Keratinocyte (primary cell): ENCODE measurements around the gene CHSY3. TPM values are rescaled to one million over a fixed set of nuclear protein-coding genes. Genes with fewer than 3 reads are reported as not detected.

Experiments used
- DNase-seq: peaks from one replicate; pipeline ENCODE4 v3.0.0-alpha.2; 2011; ENCODE audit warnings: low read depth, missing footprints, low spot score
- FAIRE-seq: peaks from 2 replicates; lab custom pipeline; 2011; peaks lifted over from hg19 to GRCh38; lab: Jason Lieb, UNC
- H2AFZ ChIP-seq: 2 replicates; pipeline ENCODE4 v1.6.0; 2012; ENCODE audit warnings: low read length, control low read depth, inconsistent platforms; ENCODE audit not compliant: control insufficient read depth
- H3K27ac ChIP-seq: 2 replicates; pipeline ENCODE4 v1.5.1; 2011; ENCODE audit warnings: low read length; ENCODE audit not compliant: control insufficient read depth, insufficient read depth
- H3K27me3 ChIP-seq: 3 replicates; pipeline ENCODE4 v1.6.0; 2011; ENCODE audit warnings: low read length; ENCODE audit not compliant: control insufficient read depth, insufficient read depth; ENCODE audit errors: extremely low read depth
- H3K36me3 ChIP-seq, 2 experiments: 2 replicates in 1 of 2; 3 replicates in 1 of 2; pipeline ENCODE4 v1.5.1; 2011; ENCODE audit warnings: low read length in 2 of 2, mild to moderate bottlenecking in 1 of 2; ENCODE audit not compliant: control insufficient read depth in 2 of 2, insufficient read depth in 2 of 2; ENCODE audit errors: extremely low read depth in 1 of 2
- H3K4me1 ChIP-seq: 3 replicates; pipeline ENCODE4 v1.5.1; 2011; ENCODE audit warnings: low read length; ENCODE audit not compliant: control insufficient read depth, insufficient read depth; ENCODE audit errors: extremely low read depth
- H3K4me2 ChIP-seq: 3 replicates; pipeline ENCODE4 v1.6.0; 2011; ENCODE audit warnings: low read depth, low read length; ENCODE audit not compliant: control insufficient read depth, insufficient read depth; ENCODE audit errors: extremely low read depth
- H3K4me3 ChIP-seq, 3 experiments: fragments of 200-600 bp in 1 of 3; sonication (generic) in 1 of 3; 2 replicates in 2 of 3; 3 replicates in 1 of 3; pipeline ENCODE4 v1.5.1; 2011 to 2016; ENCODE audit warnings: low read length in 3 of 3, mild to moderate bottlenecking in 3 of 3, control low read depth in 2 of 3, inconsistent platforms in 1 of 3, low read depth in 1 of 3, mixed read lengths in 1 of 3, mixed run types in 1 of 3, moderate library complexity in 1 of 3; ENCODE audit not compliant: control insufficient read depth in 2 of 3, insufficient read depth in 2 of 3; ENCODE audit errors: extremely low read depth in 1 of 3
- H3K79me2 ChIP-seq: 2 replicates; pipeline ENCODE4 v1.6.0; 2012; ENCODE audit warnings: low read length; ENCODE audit not compliant: control insufficient read depth, insufficient read depth
- H3K9ac ChIP-seq: 3 replicates; pipeline ENCODE4 v1.6.0; 2011; ENCODE audit warnings: low read length; ENCODE audit not compliant: control insufficient read depth, insufficient read depth; ENCODE audit errors: extremely low read depth
- H3K9me1 ChIP-seq: 3 replicates; pipeline ENCODE4 v1.6.0; 2011; ENCODE audit warnings: low read length; ENCODE audit not compliant: control insufficient read depth, insufficient read depth; ENCODE audit errors: extremely low read depth
- H3K9me3 ChIP-seq: 2 replicates; pipeline ENCODE4 v1.5.1; 2012; ENCODE audit warnings: low read depth, low read length; ENCODE audit not compliant: control insufficient read depth
- H4K20me1 ChIP-seq: 3 replicates; pipeline ENCODE4 v1.6.0; 2011; ENCODE audit warnings: low read length; ENCODE audit not compliant: control insufficient read depth, insufficient read depth; ENCODE audit errors: extremely low read depth
- CTCF ChIP-seq, 3 experiments: IDR thresholded peaks in 1 of 3; conservative IDR thresholded peaks in 1 of 3; optimal IDR thresholded peaks in 1 of 3; 2 replicates in 2 of 3; 3 replicates in 1 of 3; pipeline versions ENCODE3 to v1.5.1; 2011; ENCODE audit warnings: low read length in 3 of 3, mild to moderate bottlenecking in 3 of 3, moderate library complexity in 2 of 3, control low read depth in 1 of 3, inconsistent platforms in 1 of 3; ENCODE audit not compliant: insufficient read depth in 2 of 3; ENCODE audit errors: extremely low read depth in 1 of 3
- EZH2 ChIP-seq: IDR thresholded peaks from one replicate; pipeline ENCODE4 v1.6.1; 2012; ENCODE audit warnings: inconsistent platforms, mild to moderate bottlenecking, low read length, moderate library complexity
- dilution Hi-C: fragments of 300-500 bp; cut with MboI; formaldehyde crosslinking; loops from one replicate; pipeline ENCODE4 v1.7.0; 2020; ENCODE audit warnings: low sequenced_read_pairs; ENCODE audit not compliant: extremely low pct_ligation_motif_present
- polyA plus RNA-seq, 5 experiments: library from polyadenylated mRNA; depleted of rRNA in 3 of 5; stranded (reverse) in 3 of 5; stranded (forward) in 1 of 5; unstranded in 1 of 5; fragments of >200 nt; gene quantifications; 1 replicate in 1 of 5; 2 replicates in 3 of 5; 3 replicates in 1 of 5; pipeline versions ENCODE4 v1.2.1 to v1.2.3, GENCODE V29; 2011 to 2012; ENCODE audit warnings: missing spikeins in 2 of 5, low read depth in 1 of 5, low replicate concordance in 1 of 5

CHSY3 gene
- polyA plus RNA-seq, 1 donor (not counting 4 experiments of a cell fraction or from before 2014, with no cell fraction given), result 0.47 TPM

DNA sequence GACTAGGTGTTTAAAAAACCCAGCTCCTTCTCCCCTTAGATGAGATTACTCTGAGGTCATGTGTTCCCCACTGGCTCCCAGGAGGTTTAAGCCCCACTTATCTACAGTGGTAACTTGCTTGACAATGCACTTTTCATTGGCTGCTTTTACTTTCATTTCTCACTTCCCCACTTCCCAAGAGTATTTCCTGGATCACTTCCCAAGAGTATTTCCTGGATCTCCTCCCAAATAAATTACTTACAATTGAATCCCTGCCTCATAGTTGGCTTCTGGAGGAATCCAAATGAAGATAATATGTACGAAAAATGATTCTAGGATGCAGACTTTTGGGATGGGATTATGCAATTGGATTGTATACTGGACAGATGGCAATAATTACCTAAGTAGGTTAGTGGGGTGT is 47.1 kb upstream of the CHSY3 start:
- DNase-seq, result no peak
- no peak overlapping the region for H3K9ac ChIP-seq
- H2AFZ ChIP-seq, result no peak overlapping the region
- H3K9me3 ChIP-seq, result no peaks in the 10 kb centered on the region
- no peaks in the 10 kb centered on the region for H3K36me3 ChIP-seq
- H3K27ac ChIP-seq, result no peak overlapping the region
- dilution Hi-C loops, result no loop called here
- FAIRE-seq, result no peak
- no peaks in the 10 kb centered on the region for H3K4me1 ChIP-seq
- no peak overlapping the region for H3K4me3 ChIP-seq
- no peak for TF ChIP-seq CTCF (optimal IDR thresholded peaks at IDR 0.05 in 1 of 3, IDR thresholded peaks at IDR 0.05 in 1 of 3, conservative IDR thresholded peaks at IDR 0.05 in 1 of 3; ENCODE audit: extremely low read depth in 1 of 3, insufficient read depth in 2 of 3, low read length in 3 of 3)
- no peak for TF ChIP-seq EZH2
- H3K4me2 ChIP-seq, result no peak overlapping the region
- no peaks in the 10 kb centered on the region for H3K27me3 ChIP-seq
- H3K79me2 ChIP-seq, result no peaks in the 10 kb centered on the region
- no peaks in the 10 kb centered on the region for H4K20me1 ChIP-seq
- H3K9me1 ChIP-seq, result no peaks in the 10 kb centered on the region

DNA sequence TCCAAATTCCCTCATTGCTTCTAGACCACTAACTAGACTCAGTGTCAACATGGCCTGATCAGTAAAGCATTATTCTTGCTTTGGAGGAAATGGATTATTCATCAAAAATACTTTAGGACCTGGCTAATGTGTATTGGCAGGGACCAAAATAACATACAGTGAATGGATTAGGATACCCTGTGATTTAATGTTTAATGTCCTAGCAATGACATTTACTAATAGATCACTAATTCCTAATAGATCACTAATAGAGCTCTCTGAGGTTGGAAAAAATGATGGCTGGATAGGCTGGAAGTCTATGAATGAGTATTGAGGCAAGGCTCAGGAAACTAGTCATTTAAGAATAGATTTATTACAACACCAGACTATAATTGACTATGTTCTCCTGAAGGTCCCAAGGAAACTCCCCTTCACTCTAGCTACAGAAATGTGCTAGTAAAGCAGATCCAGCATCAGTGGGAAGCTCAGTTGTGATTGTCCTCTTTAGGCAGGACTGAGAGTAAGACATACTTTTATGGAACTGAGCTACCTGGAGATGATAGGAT is 46.1 kb upstream of the CHSY3 start:
- no peak overlapping the region for H3K27ac ChIP-seq
- FAIRE-seq (no peak), DNase-seq (no peak)
- no peaks in the 10 kb centered on the region for H4K20me1 ChIP-seq
- no peaks in the 10 kb centered on the region for H3K9me1 ChIP-seq
- H3K27me3 ChIP-seq, result no peaks in the 10 kb centered on the region
- H3K79me2 ChIP-seq, result no peaks in the 10 kb centered on the region
- dilution Hi-C loops, result no loop called here
- H2AFZ ChIP-seq, result no peak overlapping the region
- H3K9ac ChIP-seq, result no peak overlapping the region
- H3K4me2 ChIP-seq, result no peak overlapping the region
- TF ChIP-seq CTCF (optimal IDR thresholded peaks at IDR 0.05 in 1 of 3, IDR thresholded peaks at IDR 0.05 in 1 of 3, conservative IDR thresholded peaks at IDR 0.05 in 1 of 3; ENCODE audit: extremely low read depth in 1 of 3, insufficient read depth in 2 of 3, low read length in 3 of 3) (no peak), EZH2 (no peak)
- H3K4me3 ChIP-seq, result no peak overlapping the region
- H3K4me1 ChIP-seq, result no peaks in the 10 kb centered on the region
- H3K9me3 ChIP-seq, result no peaks in the 10 kb centered on the region
- H3K36me3 ChIP-seq, result no peaks in the 10 kb centered on the region
